GM12873 (cell line): ENCODE measurements around the gene OBSCN.

Experiments
- TF ChIP-seq, protein P1 (sequence below): IDR thresholded peaks from 2 replicates; pipeline ENCODE4 v1.5.1; 2012; ENCODE audit warnings: low read depth, mild to moderate bottlenecking, moderate library complexity, low read length, control low read depth; ENCODE audit not compliant: insufficient read depth; ENCODE audit errors: missing control alignments

OBSCN gene

DNA sequence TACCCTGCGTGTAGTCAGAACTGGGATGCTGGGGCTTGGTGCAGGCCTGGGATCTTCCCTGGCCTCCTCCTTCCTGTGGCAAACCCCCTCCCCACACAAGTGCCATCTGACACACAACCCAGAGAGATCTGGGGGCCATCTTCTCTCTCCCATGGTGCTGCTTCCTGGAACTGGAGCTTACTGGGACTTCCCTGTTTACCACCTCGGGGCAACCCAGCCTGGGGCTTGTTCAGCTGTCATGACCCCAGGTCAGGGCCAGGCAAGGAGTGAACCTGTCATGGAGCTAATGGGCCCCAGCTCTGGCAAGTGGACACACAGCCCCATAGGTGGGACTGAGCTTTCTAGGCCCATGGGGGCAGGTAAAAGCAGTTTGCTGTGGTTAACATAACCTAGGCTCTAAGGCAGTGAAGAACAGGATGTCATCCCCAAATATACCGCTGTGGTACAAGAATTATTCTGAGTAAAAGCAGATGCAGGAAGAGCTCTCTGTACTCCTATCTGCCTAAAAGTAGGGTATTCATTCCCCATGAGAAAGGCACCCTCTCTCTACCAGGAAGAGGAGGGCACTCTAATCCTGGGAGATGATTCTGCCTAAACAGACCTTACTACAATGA lies 196.4 kb downstream of the OBSCN start:
- TF ChIP-seq, protein P1, sequence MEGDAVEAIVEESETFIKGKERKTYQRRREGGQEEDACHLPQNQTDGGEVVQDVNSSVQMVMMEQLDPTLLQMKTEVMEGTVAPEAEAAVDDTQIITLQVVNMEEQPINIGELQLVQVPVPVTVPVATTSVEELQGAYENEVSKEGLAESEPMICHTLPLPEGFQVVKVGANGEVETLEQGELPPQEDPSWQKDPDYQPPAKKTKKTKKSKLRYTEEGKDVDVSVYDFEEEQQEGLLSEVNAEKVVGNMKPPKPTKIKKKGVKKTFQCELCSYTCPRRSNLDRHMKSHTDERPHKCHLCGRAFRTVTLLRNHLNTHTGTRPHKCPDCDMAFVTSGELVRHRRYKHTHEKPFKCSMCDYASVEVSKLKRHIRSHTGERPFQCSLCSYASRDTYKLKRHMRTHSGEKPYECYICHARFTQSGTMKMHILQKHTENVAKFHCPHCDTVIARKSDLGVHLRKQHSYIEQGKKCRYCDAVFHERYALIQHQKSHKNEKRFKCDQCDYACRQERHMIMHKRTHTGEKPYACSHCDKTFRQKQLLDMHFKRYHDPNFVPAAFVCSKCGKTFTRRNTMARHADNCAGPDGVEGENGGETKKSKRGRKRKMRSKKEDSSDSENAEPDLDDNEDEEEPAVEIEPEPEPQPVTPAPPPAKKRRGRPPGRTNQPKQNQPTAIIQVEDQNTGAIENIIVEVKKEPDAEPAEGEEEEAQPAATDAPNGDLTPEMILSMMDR = no peak

DNA sequence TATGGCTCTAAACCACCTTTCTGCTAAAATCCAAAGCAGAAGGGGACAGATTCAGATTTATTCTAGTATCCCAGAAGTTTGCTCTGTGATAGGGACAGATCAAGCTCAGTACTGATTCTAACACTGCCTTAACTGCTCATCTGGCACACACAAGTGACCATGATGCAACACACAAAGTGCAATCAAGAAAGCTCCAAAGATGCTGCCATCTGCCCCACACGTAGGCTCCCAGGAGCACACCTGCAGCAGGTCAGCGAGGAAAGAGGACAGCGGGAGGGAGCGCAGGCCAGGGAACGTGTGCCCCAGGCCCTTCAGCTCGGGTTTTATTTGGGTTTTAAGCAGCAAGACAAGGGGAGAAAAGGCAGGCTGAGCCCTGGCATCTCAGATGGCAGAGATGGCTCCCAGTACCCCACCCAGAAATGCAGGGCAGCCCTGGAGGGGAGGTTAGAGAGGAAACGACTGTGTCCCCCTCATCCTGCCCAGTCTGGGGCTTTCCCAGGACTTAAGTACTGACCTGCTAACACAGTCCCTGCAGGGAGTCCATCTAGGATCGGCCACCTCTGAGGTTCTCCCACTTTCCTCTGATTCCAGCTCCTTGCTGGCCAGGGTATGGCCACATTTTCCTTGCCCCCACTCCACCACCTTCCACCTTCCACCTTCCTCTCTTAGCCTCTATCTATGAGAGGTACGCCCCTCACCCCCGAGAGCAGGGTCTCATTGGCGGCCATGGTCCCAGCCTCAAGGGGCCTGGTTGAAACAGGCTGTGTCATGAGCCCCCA lies 197.5 kb downstream of the OBSCN start:
- TF ChIP-seq, protein P1 = no peak

GRCh38 chr1:228405979-228406228 lies 198.1 kb downstream of the OBSCN start:
- TF ChIP-seq, protein P1 = no peak

GRCh38 chr1:228407106-228408040 lies 199.5 kb downstream of the OBSCN start:
- TF ChIP-seq, protein P1 = no peak

DNA sequence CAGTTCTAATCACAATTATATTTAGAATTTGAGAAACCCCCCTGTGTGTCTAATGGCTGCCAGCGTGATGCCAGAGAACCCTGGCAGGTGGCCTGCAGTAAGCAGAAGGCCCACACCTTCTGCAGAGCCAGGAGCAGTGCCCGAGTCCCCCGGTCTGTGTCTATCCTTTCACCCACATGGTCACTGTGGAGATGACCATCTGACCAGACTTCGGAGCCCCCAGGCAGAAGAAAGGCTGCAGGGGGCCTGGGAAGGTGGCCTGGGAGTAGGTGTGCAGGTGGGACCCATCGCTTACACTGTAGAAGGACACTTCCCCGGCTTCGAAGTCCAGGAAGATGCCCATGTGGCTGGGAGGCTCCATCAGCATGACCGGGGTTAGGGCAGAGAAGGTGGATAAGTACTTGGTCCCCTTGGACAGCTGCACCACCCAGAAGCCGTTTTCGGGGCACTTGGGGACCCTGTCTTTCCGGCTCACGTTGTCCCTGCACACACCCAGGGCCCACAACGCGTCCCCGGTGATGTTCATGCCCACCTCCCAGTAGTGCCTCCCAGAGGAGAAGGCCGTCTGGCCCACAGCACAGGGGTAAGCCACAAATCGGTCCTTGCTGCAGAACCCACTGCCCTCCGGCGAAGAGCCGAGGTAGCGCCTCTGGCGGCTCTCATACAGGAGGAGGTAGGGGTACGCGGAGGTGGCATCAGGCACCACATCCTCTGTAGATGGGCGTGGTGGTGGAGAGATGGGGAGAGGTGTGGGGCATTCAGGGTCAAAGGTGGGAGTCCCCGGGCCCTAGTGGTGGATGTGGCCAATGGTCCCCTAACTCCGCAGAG lies 200.4 kb downstream of the OBSCN start:
- TF ChIP-seq, protein P1 = no peak

DNA sequence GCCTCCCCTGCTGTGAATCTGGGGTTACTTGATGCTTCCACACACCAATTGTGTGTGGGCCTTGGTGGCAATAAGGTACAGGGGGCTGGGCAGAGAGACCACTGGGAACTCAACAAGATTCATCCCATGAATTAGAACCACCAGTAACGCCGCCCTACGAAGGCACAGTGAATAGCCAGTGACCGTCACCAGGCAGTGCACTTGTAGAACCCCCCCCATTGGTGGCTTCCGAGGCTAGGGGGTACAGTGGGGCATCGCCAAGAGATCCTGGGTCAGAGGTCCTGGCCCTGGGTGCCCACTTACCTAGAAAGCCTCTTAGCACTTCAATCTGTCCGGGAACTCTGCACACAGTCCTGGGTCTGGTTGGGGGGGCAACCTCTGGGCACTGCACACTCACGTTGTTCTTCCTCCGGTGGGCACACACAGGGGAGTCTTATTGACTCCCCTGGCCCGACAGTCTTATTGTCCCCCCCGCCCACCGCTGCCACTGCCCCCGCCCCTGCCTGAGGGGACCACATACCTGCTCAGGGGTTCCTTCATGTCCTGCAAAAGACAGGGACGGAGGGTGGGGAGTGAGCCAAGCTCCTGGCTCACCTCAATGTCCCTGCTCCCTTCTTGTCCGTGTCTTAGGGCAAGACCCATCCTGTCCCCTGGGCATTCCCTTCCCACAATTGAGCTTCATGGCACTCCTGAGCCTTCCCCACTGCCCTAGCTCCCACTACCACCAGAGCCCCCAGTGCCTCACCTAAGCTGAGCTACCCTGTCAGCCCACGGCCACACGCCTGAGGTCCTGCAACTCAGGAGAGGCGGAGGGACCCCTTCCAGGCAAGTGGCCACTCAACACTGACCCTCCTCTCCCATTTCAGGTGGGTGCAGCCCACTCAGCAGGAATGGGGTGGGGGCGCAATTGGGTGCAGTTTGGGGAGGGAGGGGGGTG lies 201.3 kb downstream of the OBSCN start:
- TF ChIP-seq, protein P1 = no peak
